Measurements from ENCODE around the gene SLC15A1. TPM values are rescaled to one million over a fixed set of nuclear protein-coding genes. Genes with fewer than 3 reads are reported as not detected.

Gene SLC15A1
- total and polyA plus RNA-seq, 4 donors = 5.8 to 19.7 (median 11.6) TPM

GRCh38 chr13:98652721-98653462 is 99.6 kb downstream of the SLC15A1 start:
- Histone ChIP-seq H3K9me3 (ENCODE audit: control insufficient read depth in 4 of 4, low read length in 3 of 4) (no peaks in the 10 kb centered on the region), H3K36me3 (ENCODE audit: control insufficient read depth in 4 of 4, insufficient read depth in 3 of 4, low read depth in 1 of 4, low read length in 3 of 4) (no peaks in the 10 kb centered on the region), H3K4me3 (ENCODE audit: low read depth in 1 of 3, low read length in 3 of 3) (no peak overlapping the region), H3K27me3 (ENCODE audit: control insufficient read depth in 4 of 4, insufficient read depth in 4 of 4, low read length in 3 of 4) (no peaks in the 10 kb centered on the region), H3K9ac (ENCODE audit: low read depth in 1 of 2, low read length in 2 of 2) (peak overlapping the region; percentile 17 to 72), H3K27ac (ENCODE audit: low read depth in 1 of 2, low read length in 2 of 2) (no peak overlapping the region), H3K4me1 (ENCODE audit: control insufficient read depth in 4 of 4, insufficient read depth in 4 of 4, low read length in 3 of 4) (peaks cover 0 to 17% (median 9%) of the 10 kb centered on the region in 4 donors)
- no peak for TF ChIP-seq YY1 (IDR thresholded peaks at IDR 0.05)
- TF ChIP-seq RAD21 (IDR thresholded peaks at IDR 0.05) = no peak
- no peak for TF ChIP-seq JUND (IDR thresholded peaks at IDR 0.05)
- TF ChIP-seq FOXA2 (IDR thresholded peaks at IDR 0.05) = no peak
- no peak for TF ChIP-seq HNF4G (IDR thresholded peaks at IDR 0.05)
- no peak for TF ChIP-seq ZBTB33 (IDR thresholded peaks at IDR 0.05)
- no peak for TF ChIP-seq FOXA1 (IDR thresholded peaks at IDR 0.05)
- no peak for TF ChIP-seq TAF1 (conservative IDR thresholded peaks at IDR 0.05)
- TF ChIP-seq MAX (IDR thresholded peaks at IDR 0.05) = no peak
- no peak for TF ChIP-seq REST (IDR thresholded peaks at IDR 0.05)
- TF ChIP-seq HNF4A (conservative IDR thresholded peaks at IDR 0.05) = no peak
- no peak for TF ChIP-seq GABPA (IDR thresholded peaks at IDR 0.05 in 1 of 2, conservative IDR thresholded peaks at IDR 0.05 in 1 of 2)
- no peak for TF ChIP-seq NR2F2 (IDR thresholded peaks at IDR 0.05)
- WGBS = 42% methylated on average over 4 of the region's 4 CpGs
- no peak for DNase-seq (ENCODE audit: low spot score)

- Histone ChIP-seq H3K27me3 (ENCODE audit: control insufficient read depth in 4 of 4, insufficient read depth in 4 of 4, low read length in 3 of 4) (no peaks in the 10 kb centered on the region), H3K36me3 (ENCODE audit: control insufficient read depth in 4 of 4, insufficient read depth in 3 of 4, low read depth in 1 of 4, low read length in 3 of 4) (no peaks in the 10 kb centered on the region), H3K4me3 (ENCODE audit: low read depth in 1 of 3, low read length in 3 of 3) (no peak overlapping the region), H3K4me1 (ENCODE audit: control insufficient read depth in 4 of 4, insufficient read depth in 4 of 4, low read length in 3 of 4) (peaks cover 0 to 19% (median 9%) of the 10 kb centered on the region in 4 donors), H3K9me3 (ENCODE audit: control insufficient read depth in 4 of 4, low read length in 3 of 4) (no peaks in the 10 kb centered on the region), H3K9ac (ENCODE audit: low read depth in 1 of 2, low read length in 2 of 2) (no peak overlapping the region), H3K27ac (ENCODE audit: low read depth in 1 of 2, low read length in 2 of 2) (no peak overlapping the region)
- 90% methylated on average over 2 of the region's 2 CpGs for WGBS
- DNase-seq (ENCODE audit: low spot score) = no peak
- TF ChIP-seq CTCF (IDR thresholded peaks at IDR 0.05; ENCODE audit: low read depth, low read length, missing input control) (no peak), YY1 (IDR thresholded peaks at IDR 0.05) (no peak), EGR1 (IDR thresholded peaks at IDR 0.05; ENCODE audit: low read depth in 2 of 2) (no peak), NR2F2 (IDR thresholded peaks at IDR 0.05) (no peak), GABPA (IDR thresholded peaks at IDR 0.05 in 1 of 2, conservative IDR thresholded peaks at IDR 0.05 in 1 of 2) (no peak), ZBTB33 (IDR thresholded peaks at IDR 0.05) (no peak), MAX (IDR thresholded peaks at IDR 0.05) (no peak), RAD21 (IDR thresholded peaks at IDR 0.05) (no peak), TAF1 (conservative IDR thresholded peaks at IDR 0.05) (no peak), JUND (IDR thresholded peaks at IDR 0.05) (no peak), FOXA2 (IDR thresholded peaks at IDR 0.05) (no peak), ATF3 (IDR thresholded peaks at IDR 0.05) (no peak), RXRA (IDR thresholded peaks at IDR 0.05) (no peak), FOXA1 (IDR thresholded peaks at IDR 0.05) (no peak), SP1 (IDR thresholded peaks at IDR 0.05) (no peak)
Observed at GRCh38 chr13:98652276-98652675, 100.2 kb downstream of the SLC15A1 start.

Measured in liver (tissue), 9 donors.